Measurements from ENCODE around the gene UBE2D2. TPM values are rescaled to one million over a fixed set of nuclear protein-coding genes. Genes with fewer than 3 reads are reported as not detected.
"Not testable (repeated sequence)": the region's sequence is repeated elsewhere in the genome, so short reads cannot be mapped to it uniquely, and the experiment has no call there.

Gene UBE2D2
- total and polyA plus RNA-seq, 2 of the 4 experiments (the other 2 are of a cell fraction) = 26.9 to 35.7 TPM

- H3K14ac ChIP-seq (replicated peaks; ENCODE audit: low read depth, low read length); H2BK15ac ChIP-seq (ENCODE audit: low read depth, low read length); H3K27me3 ChIP-seq (ENCODE audit: control insufficient read depth, insufficient read depth, low read length); DNase-seq; BruUV-seq (replicated peaks); H3K79me1 ChIP-seq (ENCODE audit: low read depth in 1 of 2, low read length in 2 of 2); H3K9ac ChIP-seq (ENCODE audit: low read depth, low read length); H3K18ac ChIP-seq (ENCODE audit: low read depth, low read length); H3K36me3 ChIP-seq (ENCODE audit: control insufficient read depth, insufficient read depth, low read length); H2AK5ac ChIP-seq (ENCODE audit: low read depth, low read length); dilution Hi-C loops (cut with HindIII; ENCODE audit: low sequenced_read_pairs, unreplicated experiment); H2BK20ac ChIP-seq (ENCODE audit: low read depth, low read length); H3K9me1 ChIP-seq (ENCODE audit: insufficient read depth, low read length); H3K56ac ChIP-seq (ENCODE audit: extremely low read depth, insufficient read depth, low read length); H4K8ac ChIP-seq (ENCODE audit: low read depth in 2 of 2, low read length in 2 of 2); intact Hi-C loops (cut with micrococcal nuclease); H4K91ac ChIP-seq (ENCODE audit: insufficient read depth, low read depth, low read length); H3K23ac ChIP-seq (ENCODE audit: low read depth, low read length); H3K4me2 ChIP-seq (ENCODE audit: low read depth, low read length); H2AFZ ChIP-seq (replicated peaks; ENCODE audit: low read length, poor library complexity); H3K4me3 ChIP-seq (ENCODE audit: insufficient read depth, low read depth, low read length); H2BK120ac ChIP-seq (ENCODE audit: low read depth, low read length); H3K27ac ChIP-seq (ENCODE audit: insufficient read depth, low read length); H2BK5ac ChIP-seq (ENCODE audit: low read depth, low read length, poor library complexity, severe bottlenecking); H3K4me1 ChIP-seq (ENCODE audit: control insufficient read depth, insufficient read depth, low read length); H2AK9ac ChIP-seq (replicated peaks; ENCODE audit: low read depth, low read length, poor library complexity); ATAC-seq (ENCODE audit: low read depth); H3K4ac ChIP-seq (ENCODE audit: low read depth, low read length); H3K9me3 ChIP-seq (ENCODE audit: control insufficient read depth, insufficient read depth, low read length); H4K5ac ChIP-seq (ENCODE audit: low read depth, low read length); H4K20me1 ChIP-seq (ENCODE audit: insufficient read depth, low read length); in situ Hi-C loops (cut with MboI; ENCODE audit: low sequenced_read_pairs); CTCF ChIA-PET: not testable (repeated sequence)
- POLR2A ChIA-PET (ENCODE audit: unreplicated experiment) = interaction anchor here (0.6 kb wide), 1 partner anchor 77 kb away, joined by 4 read pairs; no protein-coding TSS in a partner anchor
- 94% methylated on average over 3 of the region's 8 CpGs; no CpG with 5 or more reads in 1 of the 2 experiments for WGBS, 2 experiments (ENCODE audit: extremely low coverage in 2 of 2, insufficient read length in 1 of 2)
Measured at GRCh38 chr5:139528695-139529094, 32.4 kb upstream of the UBE2D2 start.

GRCh38 chr5:139530079-139530478 is 31.1 kb upstream of the UBE2D2 start:
- DNase-seq; H2BK5ac ChIP-seq (ENCODE audit: low read depth, low read length, poor library complexity, severe bottlenecking); H3K23ac ChIP-seq (ENCODE audit: low read depth, low read length); H3K9me1 ChIP-seq (ENCODE audit: insufficient read depth, low read length); intact Hi-C loops (cut with micrococcal nuclease); H3K27ac ChIP-seq (ENCODE audit: insufficient read depth, low read length); H2AFZ ChIP-seq (replicated peaks; ENCODE audit: low read length, poor library complexity); BruUV-seq (replicated peaks); H4K20me1 ChIP-seq (ENCODE audit: insufficient read depth, low read length); H4K91ac ChIP-seq (ENCODE audit: insufficient read depth, low read depth, low read length); H2AK5ac ChIP-seq (ENCODE audit: low read depth, low read length); dilution Hi-C loops (cut with HindIII; ENCODE audit: low sequenced_read_pairs, unreplicated experiment); H3K4me1 ChIP-seq (ENCODE audit: control insufficient read depth, insufficient read depth, low read length); H3K9ac ChIP-seq (ENCODE audit: low read depth, low read length); H3K9me3 ChIP-seq (ENCODE audit: control insufficient read depth, insufficient read depth, low read length); H2BK15ac ChIP-seq (ENCODE audit: low read depth, low read length); H4K8ac ChIP-seq (ENCODE audit: low read depth in 2 of 2, low read length in 2 of 2); H3K27me3 ChIP-seq (ENCODE audit: control insufficient read depth, insufficient read depth, low read length); H4K5ac ChIP-seq (ENCODE audit: low read depth, low read length); H2BK20ac ChIP-seq (ENCODE audit: low read depth, low read length); H3K18ac ChIP-seq (ENCODE audit: low read depth, low read length); H2AK9ac ChIP-seq (replicated peaks; ENCODE audit: low read depth, low read length, poor library complexity); ATAC-seq (ENCODE audit: low read depth); H3K79me1 ChIP-seq (ENCODE audit: low read depth in 1 of 2, low read length in 2 of 2); H3K4me2 ChIP-seq (ENCODE audit: low read depth, low read length); POLR2A ChIA-PET (ENCODE audit: unreplicated experiment); in situ Hi-C loops (cut with MboI; ENCODE audit: low sequenced_read_pairs); H3K36me3 ChIP-seq (ENCODE audit: control insufficient read depth, insufficient read depth, low read length); H3K4ac ChIP-seq (ENCODE audit: low read depth, low read length); H3K56ac ChIP-seq (ENCODE audit: extremely low read depth, insufficient read depth, low read length); H2BK120ac ChIP-seq (ENCODE audit: low read depth, low read length); H3K14ac ChIP-seq (replicated peaks; ENCODE audit: low read depth, low read length); H3K4me3 ChIP-seq (ENCODE audit: insufficient read depth, low read depth, low read length): not testable (repeated sequence)
- WGBS, 2 experiments (ENCODE audit: extremely low coverage in 2 of 2, insufficient read length in 1 of 2) = no CpG with 5 or more reads among the region's 2 CpGs
- CTCF ChIA-PET = interaction anchor here (0.6 kb wide), 1 partner anchor 63 kb away, joined by 3 read pairs; no protein-coding TSS in a partner anchor
